GM15510 (cell line): ENCODE results near the gene ACTL7A.

ENCODE experiments used
- POLR2A ChIP-seq: IDR thresholded peaks from 3 replicates; pipeline ENCODE4 v1.6.1; 2011; ENCODE audit warnings: borderline replicate concordance; ENCODE audit not compliant: insufficient read length; ENCODE audit errors: extremely low read depth

The ACTL7A gene

DNA sequence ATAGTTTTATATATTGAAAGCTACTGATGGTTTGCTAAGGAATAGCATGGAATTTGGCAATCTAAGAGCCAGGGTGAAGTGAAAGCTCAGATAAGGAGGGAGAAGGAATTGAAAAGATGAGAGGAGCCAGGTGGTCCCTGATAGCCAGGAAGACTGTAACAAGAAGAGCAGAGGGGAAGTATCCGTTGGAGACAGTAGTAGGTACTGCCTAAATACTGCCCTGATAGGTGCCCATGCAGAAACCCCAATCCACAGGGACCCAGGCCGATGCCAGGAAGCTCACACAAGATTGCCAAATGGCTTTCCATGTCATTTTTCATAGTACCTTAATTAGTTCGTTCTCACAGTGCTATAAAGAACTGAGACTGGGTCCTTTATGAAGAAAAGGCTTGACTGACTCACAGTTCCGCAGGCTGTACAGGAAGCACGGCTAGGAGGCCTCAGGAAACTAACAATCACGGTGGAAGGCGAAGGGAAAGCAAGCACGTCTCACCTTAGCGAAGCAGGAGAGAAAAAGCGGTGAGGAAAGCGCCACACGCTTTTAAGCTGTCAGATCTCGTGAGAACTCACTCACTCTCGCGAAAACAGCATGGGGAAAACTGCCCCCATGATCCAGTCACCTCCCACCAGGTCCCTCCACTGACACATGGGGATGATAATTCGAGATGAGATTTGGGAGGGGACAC lies 19.3 kb upstream of the ACTL7A start:
- TF ChIP-seq POLR2A, result no peak

GRCh38 chr9:108844391-108844790 lies 17.7 kb upstream of the ACTL7A start:
- no peak for TF ChIP-seq POLR2A

DNA sequence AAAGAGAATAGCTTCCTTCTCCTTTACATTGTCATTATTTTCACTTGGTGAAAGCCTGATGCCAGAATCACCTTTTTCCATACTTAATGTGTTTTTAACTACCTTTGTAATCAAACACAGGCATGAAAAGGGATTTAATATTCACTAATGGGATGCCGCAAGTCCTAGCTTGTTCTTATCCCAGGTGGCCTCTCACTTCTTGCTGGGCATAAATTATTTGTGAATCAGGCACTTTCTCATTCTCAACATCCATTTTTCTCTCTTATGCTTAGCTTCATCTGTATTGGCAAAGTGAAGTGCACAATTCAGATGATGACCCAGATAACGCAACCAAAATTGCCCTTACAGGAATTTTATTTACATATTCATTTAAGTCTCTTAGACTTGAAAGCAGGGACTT lies 17.2 kb upstream of the ACTL7A start:
- no peak for TF ChIP-seq POLR2A

GRCh38 chr9:108845507-108845906 lies 16.6 kb upstream of the ACTL7A start:
- TF ChIP-seq POLR2A, result no peak

DNA sequence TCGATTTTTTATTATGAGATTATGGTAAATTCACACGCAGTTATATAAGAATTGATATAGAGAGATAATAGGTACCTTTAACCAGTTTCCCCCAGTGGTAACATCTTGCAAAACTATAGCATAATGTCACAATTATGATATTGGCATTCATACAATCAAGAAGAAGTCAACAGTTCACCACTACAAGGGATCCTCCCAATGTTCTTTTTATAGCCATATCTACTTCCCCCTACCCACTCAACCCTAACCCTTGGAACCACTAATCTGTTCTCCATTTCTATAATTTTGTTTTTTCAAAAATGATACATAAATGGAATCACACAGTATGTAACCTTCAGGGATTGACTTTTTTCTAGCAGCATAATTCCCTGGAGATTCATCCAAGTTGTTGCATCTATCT lies 16.1 kb upstream of the ACTL7A start:
- TF ChIP-seq POLR2A, result no peak

GRCh38 chr9:108850293-108850897 lies 11.7 kb upstream of the ACTL7A start:
- no peak for TF ChIP-seq POLR2A

- TF ChIP-seq POLR2A, result no peak
Measured at GRCh38 chr9:108851138-108851537, 10.9 kb upstream of the ACTL7A start.

DNA sequence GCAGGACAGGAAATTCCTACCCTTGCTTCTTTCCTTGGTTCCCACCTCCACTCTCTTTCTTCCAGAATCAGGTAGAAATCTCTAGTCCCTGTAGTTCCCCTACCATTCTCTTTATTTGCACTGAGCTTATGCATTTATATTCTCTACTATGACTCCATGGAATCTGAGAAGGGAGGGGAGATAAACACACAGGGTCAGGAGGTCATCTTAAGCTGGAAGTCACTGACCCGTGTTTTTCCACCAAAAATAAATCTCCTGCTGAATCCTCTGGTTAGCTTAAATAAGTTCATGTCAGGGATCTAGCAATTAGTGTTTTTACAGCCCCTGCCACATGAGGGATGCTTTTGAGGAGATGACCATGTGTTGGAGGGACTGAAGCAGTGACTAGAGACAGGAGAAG lies 10.0 kb upstream of the ACTL7A start:
- no peak for TF ChIP-seq POLR2A

- no peak for TF ChIP-seq POLR2A
Measured at GRCh38 chr9:108854094-108854493, 8.0 kb upstream of the ACTL7A start.

GRCh38 chr9:108854641-108855528 lies 7.2 kb upstream of the ACTL7A start:
- no peak for TF ChIP-seq POLR2A

- no peak for TF ChIP-seq POLR2A
Measured at GRCh38 chr9:108855529-108855886, 6.6 kb upstream of the ACTL7A start.

- no peak for TF ChIP-seq POLR2A
Measured at GRCh38 chr9:108855888-108856287, 6.2 kb upstream of the ACTL7A start, which contains the start of gene ACTL7B. ACTL7B (minus strand) TSS chr9:108855986; CDS start chr9:108855930, 56 bp downstream.

DNA sequence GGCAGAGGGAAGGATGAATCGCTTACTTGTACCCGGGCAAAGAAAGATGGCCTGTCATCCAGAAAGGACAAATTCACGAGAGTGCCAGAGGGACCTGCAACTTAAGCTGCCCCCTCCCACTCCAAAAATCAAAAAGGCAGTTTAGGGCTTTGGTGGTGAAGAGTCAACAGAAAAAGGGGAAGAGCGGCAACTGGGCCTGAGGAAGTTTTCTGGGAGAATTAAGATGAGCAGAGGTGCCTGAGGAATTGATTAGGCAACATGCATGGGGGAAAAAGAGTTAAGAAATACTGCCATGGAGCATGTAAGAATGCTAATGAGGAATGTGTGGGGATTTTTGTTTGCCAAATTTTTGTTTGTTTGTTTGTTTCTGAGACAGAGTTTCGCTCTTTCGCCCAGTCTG lies 4.5 kb upstream of the ACTL7A start:
- no peak for TF ChIP-seq POLR2A

- no peak for TF ChIP-seq POLR2A
Measured at GRCh38 chr9:108859459-108860114, 2.5 kb upstream of the ACTL7A start.

DNA sequence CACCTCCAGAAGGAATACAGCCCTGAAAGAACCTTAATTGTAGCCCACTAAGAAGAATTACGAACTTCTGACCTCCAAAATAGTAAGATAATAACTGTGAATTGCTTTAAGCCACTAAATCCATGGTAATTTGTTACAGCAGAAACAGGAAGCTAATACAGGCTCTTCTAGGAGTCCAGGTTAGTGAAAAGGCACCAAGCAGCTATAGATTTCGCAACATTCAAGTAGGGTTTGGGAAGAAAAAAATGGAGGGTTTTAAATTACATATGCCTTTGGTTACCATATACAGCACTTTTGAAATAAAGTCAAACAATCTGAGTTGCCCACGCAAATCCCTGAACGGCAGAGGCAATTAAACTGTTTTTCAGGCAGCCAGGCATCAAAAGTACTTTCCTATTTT lies 1.7 kb upstream of the ACTL7A start:
- no peak for TF ChIP-seq POLR2A
